Esophagus muscularis mucosa (tissue), 3 donors: ENCODE data around the gene SPATA16.

Source experiments
- POLR2AphosphoS5 ChIP-seq, 2 donors: sonication (generic); formaldehyde crosslinking; IDR thresholded peaks; one replicate each; pipeline ENCODE4 v1.6.1; 2017; ENCODE audit warnings: antibody characterized with exemption in 2 of 2
- TF ChIP-seq, protein P1 (sequence below), 3 experiments: fragments of 200-600 bp in 2 of 3; fragments of 450-650 bp in 1 of 3; sonication (generic) in 2 of 3; IDR thresholded peaks; one replicate each; pipeline ENCODE4 v1.5.1; 2017 to 2019; ENCODE audit warnings: antibody characterized with exemption in 3 of 3, mild to moderate bottlenecking in 2 of 3, moderate library complexity in 1 of 3

DNA sequence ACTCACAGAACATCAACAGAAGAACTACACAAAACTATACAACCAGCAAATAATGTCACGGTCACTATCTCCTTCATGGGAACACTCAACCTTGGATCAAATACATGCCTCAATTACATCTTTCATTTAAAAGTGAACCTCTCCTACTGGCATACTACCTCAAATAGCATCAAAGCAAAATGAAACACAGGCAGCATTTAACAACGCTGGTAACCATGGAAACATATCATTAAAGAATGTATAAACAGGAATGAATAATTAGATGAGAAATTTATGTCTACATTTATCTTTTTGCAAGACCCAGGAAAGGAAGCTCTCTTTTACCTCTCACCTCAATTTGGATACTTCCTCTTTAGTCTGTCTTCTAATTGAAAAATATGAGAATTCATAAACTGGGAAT is 172.4 kb downstream of the SPATA16 start:
- TF ChIP-seq, protein P1, sequence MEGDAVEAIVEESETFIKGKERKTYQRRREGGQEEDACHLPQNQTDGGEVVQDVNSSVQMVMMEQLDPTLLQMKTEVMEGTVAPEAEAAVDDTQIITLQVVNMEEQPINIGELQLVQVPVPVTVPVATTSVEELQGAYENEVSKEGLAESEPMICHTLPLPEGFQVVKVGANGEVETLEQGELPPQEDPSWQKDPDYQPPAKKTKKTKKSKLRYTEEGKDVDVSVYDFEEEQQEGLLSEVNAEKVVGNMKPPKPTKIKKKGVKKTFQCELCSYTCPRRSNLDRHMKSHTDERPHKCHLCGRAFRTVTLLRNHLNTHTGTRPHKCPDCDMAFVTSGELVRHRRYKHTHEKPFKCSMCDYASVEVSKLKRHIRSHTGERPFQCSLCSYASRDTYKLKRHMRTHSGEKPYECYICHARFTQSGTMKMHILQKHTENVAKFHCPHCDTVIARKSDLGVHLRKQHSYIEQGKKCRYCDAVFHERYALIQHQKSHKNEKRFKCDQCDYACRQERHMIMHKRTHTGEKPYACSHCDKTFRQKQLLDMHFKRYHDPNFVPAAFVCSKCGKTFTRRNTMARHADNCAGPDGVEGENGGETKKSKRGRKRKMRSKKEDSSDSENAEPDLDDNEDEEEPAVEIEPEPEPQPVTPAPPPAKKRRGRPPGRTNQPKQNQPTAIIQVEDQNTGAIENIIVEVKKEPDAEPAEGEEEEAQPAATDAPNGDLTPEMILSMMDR (IDR thresholded peaks at IDR 0.05), result no peak
- no peak for TF ChIP-seq POLR2AphosphoS5 (IDR thresholded peaks at IDR 0.05)
